ENCODE results near the gene MAD1L1.

DNA sequence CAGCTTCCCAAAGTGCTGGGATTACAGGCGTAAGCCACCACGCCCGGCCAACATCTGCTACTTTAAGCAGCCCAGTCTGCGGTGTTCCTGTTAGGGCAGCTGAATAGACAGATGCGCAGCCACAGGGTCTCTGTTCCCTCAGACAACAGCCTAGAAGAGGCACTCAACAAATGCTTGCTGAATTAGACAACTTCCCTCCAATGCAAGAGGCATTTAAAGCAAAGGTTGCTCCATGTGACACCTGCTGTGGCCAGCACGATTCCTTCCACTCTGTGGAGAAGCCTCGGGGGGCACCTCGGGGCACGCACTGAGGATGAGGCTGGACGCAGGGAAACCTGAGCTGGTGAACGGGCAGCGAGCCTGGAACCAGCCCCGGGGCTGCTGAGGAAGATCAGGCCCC is 237.8 kb downstream of the MAD1L1 start:
- TF ChIP-seq ZSCAN18 (tag by site-specific recombination; IDR thresholded peaks at IDR 0.05) (no peak), KLF1 (tag by site-specific recombination; IDR thresholded peaks at IDR 0.05) (no peak), CTCF (tag by site-specific recombination; IDR thresholded peaks at IDR 0.05) (no peak), EGR2 (tag by site-specific recombination; IDR thresholded peaks at IDR 0.05; ENCODE audit: low read depth) (no peak), ZNF292 (tag by site-specific recombination; IDR thresholded peaks at IDR 0.05; ENCODE audit: borderline replicate concordance, low read depth) (no peak), SP2 (tag by site-specific recombination; IDR thresholded peaks at IDR 0.05) (no peak), ZNF121 (tag by site-specific recombination; IDR thresholded peaks at IDR 0.05) (no peak)

All from HEK293 (cell line).